Right cardiac atrium (tissue), 5 donors: ENCODE measurements around the gene SMYD5. TPM values are rescaled to one million over a fixed set of nuclear protein-coding genes. Genes with fewer than 3 reads are reported as not detected.
"Not testable (repeated sequence)": the region's sequence is repeated elsewhere in the genome, so short reads cannot be mapped to it uniquely, and the experiment has no call there.

Experiments
- ATAC-seq, 2 donors: fragments of 200-7000 bp; cut with Tn5 transposase; one replicate each; pipeline versions ENCODE4 v1.8.0 to v1.9.1; 2020; ENCODE audit warnings: moderate library complexity in 2 of 2, mild to moderate bottlenecking in 1 of 2
- DNase-seq, 3 donors: peaks; one replicate each; pipeline ENCODE4 v3.0.0-alpha.2; 2020
- H3K27ac ChIP-seq: one replicate; pipeline ENCODE4 v1.5.1; 2013; ENCODE audit warnings: mild to moderate bottlenecking, low read length, control low read depth, moderate library complexity
- H3K27me3 ChIP-seq: one replicate; pipeline ENCODE4 v1.6.1; 2013; ENCODE audit not compliant: control insufficient read depth, insufficient read depth
- H3K4me1 ChIP-seq: one replicate; pipeline ENCODE4 v1.6.1; 2013; ENCODE audit warnings: low read length; ENCODE audit not compliant: control insufficient read depth, insufficient read depth
- H3K4me3 ChIP-seq: one replicate; pipeline ENCODE4 v1.5.1; 2013; ENCODE audit warnings: low read length, control low read depth
- H3K9me3 ChIP-seq: one replicate; pipeline ENCODE4 v1.6.1; 2013; ENCODE audit warnings: low read length; ENCODE audit not compliant: control insufficient read depth
- WGBS: extraction: QIAGEN DNeasy Blood & Tissue Kit; methylation state at CpG from one replicate; pipeline ENCODE4 v1.1.7; 2013; 5-methylcytosine and 5-hydroxymethylcytosine counted together
- intact Hi-C, 4 donors: fragments of 100-400 bp; cut with DNase I; formaldehyde crosslinking; loops; one replicate each; pipeline versions ENCODE4 v1.11.0 to v1.14.0; 2022 to 2023
- polyA plus RNA-seq: library from polyadenylated mRNA; stranded (reverse); fragments of 200-250 nt; gene quantifications from one replicate; pipeline ENCODE4 v1.2.3, GENCODE V29; 2013
- total RNA-seq, 4 donors: library from RNA; stranded (reverse); fragmentation: NEBNext Ultra II Directional; extraction: Animal tissue kit (Norgen Biotek cat#: 25700); gene quantifications; one replicate each; pipeline ENCODE4 v1.2.1, GENCODE V29; 2021
- donor health status: healthy with polysubstance abuse.
- donor health status: DM: no; HTN: yes; CAD: no.
- donor health status: DM: no; HTN: no; CAD: no.
- donor health status: DM: no; HTN: yes; CAD: no; lungs with severe emphysema.
- donor health status: DM: yes; HTN: yes; CAD: no.

Gene SMYD5
- total and polyA plus RNA-seq, 5 donors: 12.9 to 15.3 (median 13.7) TPM

DNA sequence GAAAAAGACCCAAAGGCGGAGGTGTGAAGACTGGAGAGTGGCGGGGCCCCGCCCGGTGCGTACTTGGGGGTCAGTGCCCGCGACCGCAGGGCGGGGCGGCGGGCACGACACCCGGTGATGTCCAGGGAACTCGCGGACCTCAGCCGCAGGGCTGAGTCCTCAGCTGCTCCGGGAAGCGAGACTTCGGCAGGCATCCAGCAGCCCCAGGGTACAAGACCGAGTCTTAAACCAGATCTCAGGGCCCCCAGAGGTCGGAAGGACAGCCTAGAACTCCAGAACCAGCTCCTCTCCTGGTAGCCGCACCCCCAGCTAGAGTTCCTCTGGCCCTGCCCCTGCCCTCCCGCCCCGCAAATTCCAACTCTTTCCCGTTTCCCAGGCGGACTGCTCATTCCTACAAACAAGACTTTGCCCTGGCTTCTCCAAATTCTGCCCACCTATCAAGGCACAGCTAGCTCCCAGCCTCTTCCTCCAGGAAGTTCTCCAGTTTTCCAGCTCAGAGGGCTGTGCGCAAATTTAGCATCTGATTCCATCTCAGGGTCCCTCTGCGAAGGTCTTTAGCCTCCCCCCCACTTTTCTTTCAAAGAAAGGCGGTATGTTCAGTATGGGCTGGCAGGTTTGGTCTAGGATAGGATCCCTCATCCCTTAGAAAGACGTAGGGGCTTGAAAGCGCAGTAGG lies 37.7 kb upstream of the SMYD5 start:
- peak overlapping the region; percentile 65 for H3K4me3 ChIP-seq
- H3K27me3 ChIP-seq: no peaks in the 10 kb centered on the region
- DNase-seq (peak; percentile 21 to 70 (median 66)), ATAC-seq (peak; percentile 4 to 9)
- H3K9me3 ChIP-seq: no peaks in the 10 kb centered on the region
- intact Hi-C loops: loop anchor here in 2 of 4 donors (5.0 kb wide), 2 partner anchors 184 to 284 kb away; no protein-coding TSS in a partner anchor
- peaks cover 2% of the 10 kb centered on the region for H3K4me1 ChIP-seq
- peak overlapping the region; percentile 13 for H3K27ac ChIP-seq
- 3% methylated on average over 31 of the region's 31 CpGs for WGBS

- no peaks in the 10 kb centered on the region for H3K27me3 ChIP-seq
- H3K27ac ChIP-seq: peak overlapping the region; percentile 13
- H3K4me3 ChIP-seq: peak overlapping the region; percentile 65
- WGBS: under 1% methylated on average over 56 of the region's 56 CpGs
- DNase-seq (peak; percentile 93 to 98 (median 96)), ATAC-seq (peak; percentile 91 to 94)
- peaks cover 2% of the 10 kb centered on the region for H3K4me1 ChIP-seq
- intact Hi-C loops: loop anchor here in 2 of 4 donors (5.0 kb wide), 2 partner anchors 185 to 285 kb away; no protein-coding TSS in a partner anchor
- H3K9me3 ChIP-seq: no peaks in the 10 kb centered on the region
These were observed 37.0 kb upstream of the SMYD5 start for GRCh38 chr2:73176881-73177644.

DNA sequence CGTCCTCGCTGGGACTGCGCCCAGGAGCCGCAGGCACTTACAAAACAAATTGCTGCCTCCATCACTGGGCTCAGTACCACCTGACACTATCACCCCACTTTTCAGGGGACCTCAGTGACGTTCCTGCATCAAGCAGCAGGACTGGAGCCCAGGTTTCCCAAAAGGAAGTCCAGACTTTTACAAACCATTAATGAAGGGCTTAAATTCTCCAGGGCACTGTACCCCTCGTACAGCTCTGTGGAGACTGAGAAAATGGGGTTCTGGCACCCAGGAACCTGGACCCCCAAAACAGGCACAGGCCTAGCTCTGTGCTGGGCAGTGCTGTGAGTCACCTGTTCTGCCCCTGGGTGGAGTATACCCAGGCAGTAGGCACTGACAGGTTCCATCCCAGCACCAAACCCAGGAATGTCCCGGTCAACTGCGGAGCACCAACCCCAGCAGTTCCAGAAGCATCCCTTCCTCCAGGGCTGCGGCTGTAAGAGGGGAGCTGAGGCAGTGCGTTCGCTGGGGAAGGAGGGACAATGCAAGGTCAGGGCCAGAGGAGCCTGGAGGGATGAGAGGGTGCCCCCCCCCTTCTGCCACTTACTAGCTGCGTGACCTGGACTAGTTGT lies 36.3 kb upstream of the SMYD5 start:
- H3K4me1 ChIP-seq: peaks cover 2% of the 10 kb centered on the region
- DNase-seq (no peak), ATAC-seq (peak in 1 of 2 donors; percentile 1)
- no peak overlapping the region for H3K4me3 ChIP-seq
- no peaks in the 10 kb centered on the region for H3K9me3 ChIP-seq
- WGBS: 11% methylated on average over 12 of the region's 12 CpGs
- no peaks in the 10 kb centered on the region for H3K27me3 ChIP-seq
- no peak overlapping the region for H3K27ac ChIP-seq
- intact Hi-C loops: loop anchor here in 2 of 4 donors (5.0 kb wide), 2 partner anchors 185 to 285 kb away; no protein-coding TSS in a partner anchor

DNA sequence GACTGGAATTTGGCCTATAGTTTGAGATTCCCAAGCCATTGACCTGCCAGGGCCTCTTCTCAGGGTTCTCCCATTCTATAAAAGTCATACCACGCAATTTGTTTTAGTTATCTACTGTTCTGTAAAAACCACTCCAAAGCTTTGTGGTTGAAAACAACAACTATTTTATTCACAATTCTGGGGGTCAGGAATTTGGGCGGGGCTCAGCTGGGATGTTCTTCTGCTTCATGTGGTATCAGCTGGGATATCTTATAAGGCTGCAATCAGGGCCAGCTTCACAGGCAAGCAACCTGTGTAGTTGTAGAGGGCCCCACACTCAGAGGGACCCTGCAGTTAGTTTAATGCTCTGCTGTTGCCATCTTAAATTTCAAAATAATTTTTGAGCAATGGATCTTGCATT lies 28.1 kb upstream of the SMYD5 start:
- ATAC-seq: no peak
- no peaks in the 10 kb centered on the region for H3K4me1 ChIP-seq
- intact Hi-C loops: no loop called here
- H3K9me3 ChIP-seq: peaks cover 3% of the 10 kb centered on the region
- no peak overlapping the region for H3K27ac ChIP-seq
- H3K4me3 ChIP-seq: no peak overlapping the region
- 90% methylated on average over 2 of the region's 2 CpGs for WGBS
- no peak for DNase-seq
- no peaks in the 10 kb centered on the region for H3K27me3 ChIP-seq

GRCh38 chr2:73187549-73187948 lies 26.5 kb upstream of the SMYD5 start:
- H3K4me3 ChIP-seq: no peak overlapping the region
- no peak for DNase-seq
- no peaks in the 10 kb centered on the region for H3K4me1 ChIP-seq
- 45% methylated on average over 2 of the region's 2 CpGs for WGBS
- intact Hi-C loops: no loop called here
- H3K9me3 ChIP-seq: peaks cover 3% of the 10 kb centered on the region
- H3K27ac ChIP-seq: no peak overlapping the region
- ATAC-seq: no peak
- no peaks in the 10 kb centered on the region for H3K27me3 ChIP-seq

GRCh38 chr2:73197579-73197978 lies 16.5 kb upstream of the SMYD5 start:
- H3K4me3 ChIP-seq: no peak overlapping the region
- no peaks in the 10 kb centered on the region for H3K4me1 ChIP-seq
- no peaks in the 10 kb centered on the region for H3K9me3 ChIP-seq
- intact Hi-C loops: no loop called here
- H3K27ac ChIP-seq: no peak overlapping the region
- no peak for ATAC-seq
- no peaks in the 10 kb centered on the region for H3K27me3 ChIP-seq
- DNase-seq: no peak

DNA sequence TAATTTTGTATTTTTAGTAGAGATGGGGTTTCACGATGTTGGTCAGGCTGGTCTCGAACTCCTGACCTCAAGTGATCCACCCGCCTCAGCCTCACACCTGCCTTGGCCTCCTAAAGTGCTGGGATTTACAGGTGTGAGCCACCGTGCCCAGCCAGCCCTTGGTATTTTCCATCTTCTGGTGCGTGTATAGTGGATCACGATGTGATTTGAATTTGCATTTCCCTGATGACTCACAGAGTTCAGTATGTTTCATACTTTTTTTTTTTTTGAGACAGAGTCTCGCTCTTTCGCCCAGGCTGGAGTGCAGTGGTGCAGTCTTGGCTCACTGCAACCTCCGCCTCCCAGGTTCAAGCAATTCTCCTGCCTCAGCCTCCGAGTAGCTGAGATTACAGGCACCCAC lies 13.8 kb upstream of the SMYD5 start:
- DNase-seq, ATAC-seq, H3K4me3 ChIP-seq, H3K27ac ChIP-seq, H3K4me1 ChIP-seq, H3K27me3 ChIP-seq, H3K9me3 ChIP-seq, intact Hi-C loops: not testable (repeated sequence)
- WGBS: 93% methylated on average over 10 of the region's 10 CpGs

- H3K4me1 ChIP-seq: no peaks in the 10 kb centered on the region
- H3K4me3 ChIP-seq: peak within 1 kb of the TSS; percentile 43
- H3K9me3 ChIP-seq: no peaks in the 10 kb centered on the region
- intact Hi-C loops: no loop called here
- H3K27ac ChIP-seq: no peak within 1 kb of the TSS
- ATAC-seq (peak; percentile 49 to 61), DNase-seq (peak in 2 of 3 donors; percentile 52 to 58)
- H3K27me3 ChIP-seq: no peaks in the 10 kb centered on the region
- 2% methylated on average over 87 of the region's 87 CpGs for WGBS
These were observed 11.6 kb upstream of the SMYD5 start, which contains the start of gene NOTO for GRCh38 chr2:73202156-73203054. Gene NOTO (plus strand): TSS chr2:73202574. CDS start chr2:73202667, 93 bp downstream.

DNA sequence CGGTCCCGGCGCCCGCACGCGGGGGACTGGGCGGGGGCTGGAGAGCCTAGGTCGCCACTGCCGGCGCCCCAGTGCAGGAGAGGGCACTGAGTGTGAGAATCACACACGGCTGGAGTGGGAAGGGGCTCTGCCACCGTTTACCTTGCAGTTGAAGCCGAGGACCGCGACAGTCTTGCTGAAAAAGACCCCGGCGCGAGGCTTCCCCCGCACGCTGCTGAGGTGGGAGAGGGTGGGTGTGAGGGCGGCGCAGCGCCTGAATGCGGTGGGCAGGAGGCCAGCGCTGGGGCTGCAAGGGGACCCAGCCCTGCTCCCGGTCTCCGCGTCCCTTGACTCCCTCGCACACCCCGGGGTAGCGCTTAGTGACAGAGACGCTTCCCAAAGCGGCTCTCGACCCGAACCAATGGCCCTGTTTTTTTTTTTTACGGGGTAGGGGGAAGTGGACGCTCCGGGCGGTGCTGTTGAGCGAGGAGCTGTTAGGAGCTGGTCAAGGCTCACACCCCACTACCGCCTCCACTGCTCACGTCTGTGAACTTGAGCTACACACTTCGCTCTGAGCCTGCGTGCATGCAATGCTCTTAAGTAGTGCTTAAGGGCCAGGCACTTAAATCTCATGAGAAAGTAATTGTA lies 10.9 kb upstream of the SMYD5 start:
- no peak for DNase-seq
- Histone ChIP-seq H3K4me3 (peak overlapping the region; percentile 43), H3K27me3 (no peaks in the 10 kb centered on the region), H3K9me3 (no peaks in the 10 kb centered on the region), H3K27ac (no peak overlapping the region), H3K4me1 (no peaks in the 10 kb centered on the region)
- ATAC-seq: peak in 1 of 2 donors; percentile 48
- intact Hi-C loops: no loop called here
- WGBS: 3% methylated on average over 44 of the region's 44 CpGs

DNA sequence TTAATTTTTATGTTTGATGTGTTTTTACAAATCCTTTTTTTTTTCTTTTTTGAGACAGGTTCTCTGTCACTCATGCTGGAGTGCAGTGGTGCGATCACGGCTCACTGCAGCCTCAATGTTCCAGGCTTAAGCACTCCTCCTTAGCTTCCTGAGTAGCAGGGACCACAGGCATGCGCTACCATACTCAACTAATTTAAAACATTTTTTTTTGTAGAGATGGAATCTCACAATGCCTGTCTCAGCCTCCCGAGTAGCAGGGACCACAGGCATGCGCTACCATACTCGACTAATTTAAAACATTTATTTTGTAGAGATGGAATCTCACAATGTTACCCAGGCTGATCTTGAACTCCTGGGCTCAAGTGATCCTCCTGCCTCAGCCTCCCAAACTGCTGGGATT lies 8.4 kb upstream of the SMYD5 start:
- H3K27me3 ChIP-seq: no peaks in the 10 kb centered on the region
- DNase-seq: no peak
- H3K27ac ChIP-seq: no peak overlapping the region
- WGBS: 86% methylated on average over 6 of the region's 6 CpGs
- no peaks in the 10 kb centered on the region for H3K4me1 ChIP-seq
- intact Hi-C loops: no loop called here
- no peak for ATAC-seq
- H3K4me3 ChIP-seq: no peak overlapping the region
- H3K9me3 ChIP-seq: no peaks in the 10 kb centered on the region
